KOPT-K1 (cell line): ENCODE measurements around the gene NFIB.

Experiments used
- H3K27ac ChIP-seq: fragments of 200-600 bp; sonication (generic); 2 replicates; pipeline ENCODE4 v1.5.1; 2016; ENCODE audit warnings: antibody characterized with exemption, mild to moderate bottlenecking, low read depth, low read length; ENCODE audit not compliant: poor library complexity, severe bottlenecking
- H3K36me3 ChIP-seq: fragments of 200-600 bp; sonication (generic); 2 replicates; pipeline ENCODE4 v1.5.1; 2017; ENCODE audit warnings: antibody characterized with exemption, mild to moderate bottlenecking, low read length, moderate library complexity; ENCODE audit not compliant: insufficient read depth
- H3K9me3 ChIP-seq: fragments of 200-600 bp; sonication (generic); 2 replicates; pipeline ENCODE4 v1.5.1; 2017; ENCODE audit warnings: antibody characterized with exemption, low read length, mild to moderate bottlenecking; ENCODE audit not compliant: insufficient read depth, poor library complexity, severe bottlenecking

Gene NFIB

DNA sequence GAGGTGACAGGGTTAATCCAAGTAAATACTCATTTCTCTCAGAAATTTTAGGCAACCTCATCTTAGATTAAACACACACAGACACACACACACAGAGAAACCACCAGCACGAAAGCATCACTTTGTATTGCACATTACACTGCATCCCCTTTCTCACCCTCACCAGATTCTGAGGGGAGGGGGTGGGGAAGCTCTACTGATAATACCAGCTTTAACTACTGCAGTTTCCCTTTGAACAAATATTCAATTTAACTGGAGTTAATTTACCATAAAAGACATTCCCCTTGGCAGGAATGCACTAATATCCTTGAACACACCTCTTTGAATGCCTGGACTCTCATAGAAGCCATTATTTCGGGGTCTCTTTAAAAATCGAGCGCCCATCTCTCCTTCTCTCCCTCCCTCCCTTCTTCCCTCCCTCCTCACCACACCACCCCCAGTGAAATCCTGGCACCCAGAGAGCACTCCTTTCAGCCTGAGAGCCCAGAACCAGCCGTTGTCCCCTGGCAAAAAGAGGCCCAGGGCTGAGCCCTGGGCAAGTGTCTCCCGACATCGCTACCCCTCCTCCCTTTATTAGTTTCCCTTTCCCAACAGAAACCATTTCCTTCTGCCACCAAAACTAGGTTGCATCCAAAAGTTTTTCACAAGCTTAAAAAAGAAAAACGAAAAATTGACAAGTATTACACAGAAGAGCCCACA is 2.8 kb upstream of the NFIB start:
- H3K9me3 ChIP-seq = peaks cover 6% of the 10 kb centered on the region
- H3K27ac ChIP-seq = no peak overlapping the region
- H3K36me3 ChIP-seq = no peaks in the 10 kb centered on the region

DNA sequence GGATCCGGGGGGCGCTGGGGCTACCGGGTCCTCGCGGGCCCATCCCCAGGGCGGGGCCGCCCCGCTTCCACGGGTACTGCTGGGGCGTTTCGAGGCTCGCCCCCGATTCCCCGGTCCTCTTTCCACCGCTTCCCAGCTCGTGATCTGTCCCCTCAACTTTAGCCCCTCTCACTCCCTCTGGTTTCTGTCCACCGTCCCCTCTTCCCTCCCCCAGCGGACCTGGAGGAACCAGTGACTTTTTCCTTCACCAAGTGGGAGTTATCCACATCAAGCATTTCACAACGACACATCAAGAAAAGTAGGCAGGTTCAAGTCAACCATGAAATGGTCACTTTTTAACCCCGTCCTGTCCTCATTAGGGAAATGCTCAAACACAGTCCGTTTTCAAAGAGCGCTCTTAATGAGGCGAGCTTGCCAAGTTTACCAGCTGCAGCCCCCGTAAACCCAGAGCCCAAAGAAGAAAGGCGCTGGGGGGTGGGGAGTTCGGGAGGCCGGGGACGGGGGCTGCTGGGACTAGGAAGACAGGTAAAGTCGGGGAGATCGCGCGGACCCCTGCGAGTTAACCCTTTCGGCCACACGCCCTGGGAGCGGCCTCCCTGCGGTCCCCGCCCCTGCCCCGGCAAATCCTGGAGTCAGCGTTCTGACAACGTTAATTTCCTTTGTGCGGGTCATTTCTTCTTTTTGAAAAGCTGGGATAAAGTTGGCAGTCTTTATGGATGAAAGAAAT is 2.1 kb upstream of the NFIB start:
- H3K9me3 ChIP-seq = peaks cover 6% of the 10 kb centered on the region
- H3K27ac ChIP-seq = no peak overlapping the region
- H3K36me3 ChIP-seq = no peaks in the 10 kb centered on the region

DNA sequence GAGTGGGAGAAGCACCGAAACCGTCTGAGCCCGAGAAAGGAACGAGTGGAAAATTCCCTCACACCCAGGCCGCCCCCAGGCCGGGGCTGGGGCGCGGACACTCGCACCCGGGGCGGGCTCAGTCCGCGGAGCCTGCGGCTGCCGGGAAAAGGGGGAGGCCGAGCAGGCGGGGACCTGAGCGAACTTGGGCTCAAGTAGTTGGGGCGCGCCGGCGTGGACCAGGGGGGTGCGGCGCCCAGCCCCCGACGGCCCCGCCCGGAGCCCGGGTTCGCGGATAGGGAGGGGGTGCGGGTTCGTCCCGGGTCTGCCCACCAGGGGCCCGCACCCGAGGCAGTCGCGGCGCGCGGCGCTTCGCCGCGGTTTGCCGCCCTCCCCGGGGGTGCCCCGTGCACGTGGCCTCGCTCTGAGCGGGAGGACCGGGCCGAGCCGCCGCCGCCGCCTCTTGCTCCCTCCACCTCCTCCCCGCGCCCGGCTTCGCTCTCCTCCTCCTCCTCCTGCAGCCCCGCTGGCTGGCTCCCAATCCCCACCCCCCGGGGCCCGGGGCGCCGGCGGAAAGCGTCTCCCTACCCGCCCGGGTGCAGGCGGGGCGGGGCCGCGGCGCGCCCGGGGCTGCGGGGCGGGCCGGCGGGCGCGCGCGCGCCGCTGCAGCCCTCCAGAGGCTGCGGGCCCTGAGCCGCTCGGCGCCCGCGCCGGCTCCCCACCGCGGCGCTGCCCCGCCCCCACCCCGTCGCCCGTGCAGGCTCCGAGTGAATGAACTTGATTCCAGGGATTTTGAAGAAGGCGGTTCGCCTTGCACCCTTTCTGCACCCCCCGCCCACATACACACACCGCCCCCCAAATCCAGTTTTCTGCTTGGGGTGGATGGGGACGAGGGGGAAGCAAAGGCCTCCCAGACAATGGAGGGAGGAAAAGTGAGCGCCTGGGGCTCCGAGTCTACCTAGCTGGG is 1.3 kb upstream of the NFIB start:
- H3K36me3 ChIP-seq = no peaks in the 10 kb centered on the region
- H3K9me3 ChIP-seq = peaks cover 6% of the 10 kb centered on the region
- H3K27ac ChIP-seq = no peak overlapping the region

DNA sequence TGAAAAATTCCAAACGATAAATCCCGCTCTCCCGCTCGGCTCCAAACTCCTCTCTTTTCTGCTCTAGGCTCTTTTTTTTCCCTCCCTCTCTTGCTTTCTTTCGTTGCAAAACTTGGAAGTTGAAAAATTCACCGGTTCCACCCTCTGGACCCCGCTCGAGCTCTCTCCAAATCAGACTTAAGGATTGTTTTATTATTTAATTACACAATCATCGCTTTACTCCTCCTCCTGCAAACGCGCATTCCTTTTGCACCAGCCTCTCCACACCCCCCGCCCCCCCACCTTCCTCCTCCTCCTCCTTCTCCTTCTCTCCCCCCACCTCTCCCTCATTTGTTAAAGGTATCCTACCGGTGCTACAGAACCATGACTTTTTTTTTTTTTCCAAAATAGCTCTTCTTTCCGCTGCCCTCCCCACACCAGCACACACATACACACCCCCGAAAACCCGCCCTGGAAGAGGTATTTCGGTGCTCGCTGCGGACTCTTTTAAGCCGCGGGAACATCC is 535 bp upstream of the NFIB start:
- Histone ChIP-seq H3K36me3 (no peaks in the 10 kb centered on the region), H3K27ac (no peak overlapping the region), H3K9me3 (peaks cover 6% of the 10 kb centered on the region)

DNA sequence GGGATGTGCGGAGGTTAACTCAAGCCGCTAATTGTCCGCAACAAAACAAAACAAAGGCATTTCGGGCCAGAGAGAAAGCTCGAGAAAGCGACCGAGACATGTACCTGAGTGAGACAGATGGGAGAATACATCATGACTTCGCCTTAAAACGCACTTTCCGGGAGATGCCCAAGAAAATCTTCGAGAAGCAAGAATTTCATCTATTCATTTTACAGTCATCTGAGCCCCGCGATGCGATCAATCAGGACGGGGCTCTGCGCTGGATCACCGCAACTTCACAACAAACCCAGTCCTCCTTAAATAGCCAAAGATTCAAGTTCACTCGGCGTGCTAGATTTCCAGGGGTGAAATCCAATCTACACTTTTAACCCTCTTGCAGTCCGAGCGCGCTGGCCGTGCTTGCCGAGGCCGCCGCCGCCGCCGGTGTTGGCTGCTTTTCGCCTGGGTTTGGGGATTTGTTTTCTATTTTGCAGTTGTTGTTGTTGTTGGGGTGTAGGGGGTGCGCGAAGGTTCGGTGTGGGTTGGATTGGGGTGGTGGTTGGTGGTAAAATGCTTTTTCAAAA is 482 bp downstream of the NFIB start:
- Histone ChIP-seq H3K27ac (no peak overlapping the region), H3K9me3 (peaks cover 6% of the 10 kb centered on the region), H3K36me3 (no peaks in the 10 kb centered on the region)

DNA sequence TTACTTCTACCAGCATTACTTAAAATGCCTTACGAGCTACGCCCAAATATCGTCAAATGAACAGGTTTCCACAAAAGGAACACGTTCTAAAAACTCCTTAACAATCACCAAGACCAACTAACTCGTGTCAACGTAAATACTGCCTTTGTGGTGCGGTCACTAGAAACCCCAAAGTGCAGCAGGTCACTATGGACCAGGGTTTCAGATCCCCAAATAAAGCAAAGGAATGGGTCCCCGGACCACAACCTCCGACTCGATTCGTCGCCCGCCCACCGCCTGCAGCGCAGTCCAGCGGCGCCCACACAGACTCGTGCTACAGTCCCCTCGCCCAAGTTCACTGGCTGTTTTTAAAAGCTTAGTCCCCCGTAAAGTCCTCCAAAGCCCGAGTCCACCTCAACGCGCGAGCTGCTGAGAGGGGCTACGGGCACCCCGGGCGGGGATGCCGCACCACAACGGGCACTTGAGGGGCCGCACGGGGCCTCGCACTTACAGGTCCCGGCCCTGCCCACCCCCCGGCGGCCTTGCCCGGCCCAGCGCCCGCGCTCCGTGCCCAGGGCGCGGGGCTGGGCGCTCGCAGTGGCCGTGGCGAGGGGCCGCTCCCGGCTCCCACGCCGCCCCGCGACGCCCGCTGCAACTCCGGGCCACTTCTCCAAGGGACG is 1.1 kb downstream of the NFIB start:
- no peak overlapping the region for H3K27ac ChIP-seq

DNA sequence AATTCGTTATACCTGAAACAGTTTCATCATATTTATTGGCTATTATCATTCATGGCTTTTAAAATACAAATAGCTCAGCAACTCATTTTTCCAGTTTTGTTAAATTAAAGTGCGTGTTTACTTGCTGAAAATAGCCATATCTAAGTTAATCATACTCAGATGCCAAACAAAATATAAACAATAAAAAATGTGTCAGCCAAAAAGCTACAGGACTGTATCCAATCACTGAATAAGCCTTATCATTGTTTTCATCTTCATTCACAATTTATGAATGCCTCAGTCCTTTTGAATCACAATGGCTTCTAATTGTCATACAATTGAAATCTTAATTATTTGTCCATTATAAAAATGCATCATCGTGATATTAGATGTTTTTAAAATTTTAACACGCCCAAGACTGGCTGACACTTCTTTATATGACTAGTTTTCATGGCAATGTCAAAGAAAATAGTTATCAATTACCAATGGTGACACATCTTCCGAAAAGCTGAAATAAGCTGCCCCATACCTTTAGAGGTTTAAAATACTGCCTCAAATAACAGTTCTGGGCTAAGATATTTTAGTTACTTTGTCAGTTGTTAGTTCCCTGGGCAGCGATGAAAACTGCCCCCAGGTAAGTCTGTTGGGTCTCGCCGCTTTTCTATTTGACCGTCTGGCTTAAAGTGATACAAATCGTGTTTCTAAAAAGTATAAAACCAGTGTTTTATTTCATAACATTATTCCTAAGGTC is 1.8 kb downstream of the NFIB start:
- no peak overlapping the region for H3K27ac ChIP-seq
- H3K36me3 ChIP-seq = no peaks in the 10 kb centered on the region
- H3K9me3 ChIP-seq = peaks cover 6% of the 10 kb centered on the region

More for the DNA sequence above, 1.1 kb downstream of the NFIB start:
- no peaks in the 10 kb centered on the region for H3K36me3 ChIP-seq
- H3K9me3 ChIP-seq = peaks cover 6% of the 10 kb centered on the region

DNA sequence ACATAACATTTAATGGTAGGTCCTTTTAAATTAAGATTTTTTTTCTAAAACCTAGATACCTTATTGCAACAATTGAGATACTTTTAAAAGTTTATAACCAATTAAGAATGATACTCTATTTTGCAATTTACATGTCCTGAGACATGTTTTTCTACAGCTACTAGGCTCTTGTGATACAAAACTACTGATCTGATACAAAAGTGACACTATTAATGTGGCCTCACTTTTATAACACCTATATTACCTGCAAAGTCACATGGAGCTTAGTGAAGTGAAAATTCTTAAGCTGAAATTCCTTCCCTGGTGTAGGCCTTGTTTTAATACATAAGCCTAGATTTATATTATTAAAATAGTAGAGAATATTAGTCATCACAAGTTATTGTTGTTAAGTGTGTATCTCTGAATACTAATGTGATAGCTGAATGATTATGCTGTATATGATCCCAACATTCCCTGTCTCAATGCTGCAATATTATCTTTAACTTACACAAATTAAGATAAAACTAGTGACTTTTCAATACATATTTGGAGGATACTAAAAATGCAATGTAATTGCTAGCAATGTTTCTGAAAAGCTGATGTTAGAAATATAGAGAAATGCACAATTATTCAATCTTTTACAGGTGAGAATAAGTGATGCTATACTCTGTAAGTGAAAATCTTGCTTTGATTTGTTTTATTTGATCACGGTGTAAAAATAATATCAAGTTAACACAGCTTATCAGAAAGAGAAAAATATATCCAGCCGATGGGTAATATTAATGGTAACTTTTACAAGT is 2.6 kb downstream of the NFIB start:
- Histone ChIP-seq H3K9me3 (peaks cover 6% of the 10 kb centered on the region), H3K27ac (no peak overlapping the region), H3K36me3 (no peaks in the 10 kb centered on the region)

DNA sequence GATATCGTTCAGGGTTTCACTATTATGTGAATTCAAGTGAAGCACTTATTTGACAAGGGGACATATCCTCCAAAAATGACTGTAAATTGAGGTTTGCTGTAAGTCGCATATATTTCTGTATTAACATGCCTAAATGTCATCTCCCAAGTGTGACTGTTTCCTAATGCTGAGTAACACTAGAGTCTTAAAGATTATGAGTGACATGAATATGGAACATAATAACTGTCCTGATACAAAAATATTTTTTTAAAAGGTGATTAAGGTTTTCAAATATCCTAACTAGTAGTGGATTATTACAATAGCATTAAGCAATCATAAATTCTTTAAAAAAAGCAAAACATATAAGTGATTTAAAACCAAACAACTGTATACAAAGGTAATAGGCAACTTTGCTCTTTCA is 3.6 kb downstream of the NFIB start:
- Histone ChIP-seq H3K9me3 (peaks cover 6% of the 10 kb centered on the region), H3K27ac (no peak overlapping the region), H3K36me3 (no peaks in the 10 kb centered on the region)

DNA sequence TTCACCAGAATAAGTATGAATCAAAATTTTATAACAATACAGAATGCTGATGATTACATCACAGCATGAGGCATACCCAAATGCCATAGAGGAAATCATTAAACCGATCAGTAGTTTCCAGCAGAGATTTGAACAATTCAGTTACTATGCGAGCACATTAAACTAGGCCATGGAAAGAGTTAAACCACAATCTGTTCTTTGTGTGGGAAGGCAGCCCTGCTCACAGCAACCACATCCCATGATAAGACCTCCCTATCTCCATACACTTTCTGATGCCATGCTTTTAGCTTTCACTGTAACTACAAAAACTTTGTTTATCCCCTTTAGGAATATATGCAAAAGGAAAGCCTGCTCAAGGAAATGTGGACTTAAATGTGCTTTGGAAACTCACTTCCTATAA is 4.5 kb downstream of the NFIB start:
- Histone ChIP-seq H3K9me3 (no peaks in the 10 kb centered on the region), H3K36me3 (no peaks in the 10 kb centered on the region), H3K27ac (no peak overlapping the region)

DNA sequence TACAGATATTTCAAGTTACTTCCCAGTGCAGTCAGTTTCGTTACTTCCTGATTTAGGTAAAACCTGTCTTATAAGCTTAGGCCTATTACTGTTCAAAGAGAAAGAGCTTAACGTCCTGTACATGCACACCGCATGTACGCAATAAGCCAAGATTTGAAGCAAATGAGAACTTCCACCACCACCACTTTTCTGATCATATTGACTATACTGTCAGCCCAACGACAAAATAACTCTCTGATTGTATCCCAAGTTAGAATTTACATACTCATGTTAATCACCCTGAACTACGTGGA is 5.1 kb downstream of the NFIB start:
- H3K36me3 ChIP-seq = no peaks in the 10 kb centered on the region
- no peak overlapping the region for H3K27ac ChIP-seq
- no peaks in the 10 kb centered on the region for H3K9me3 ChIP-seq

DNA sequence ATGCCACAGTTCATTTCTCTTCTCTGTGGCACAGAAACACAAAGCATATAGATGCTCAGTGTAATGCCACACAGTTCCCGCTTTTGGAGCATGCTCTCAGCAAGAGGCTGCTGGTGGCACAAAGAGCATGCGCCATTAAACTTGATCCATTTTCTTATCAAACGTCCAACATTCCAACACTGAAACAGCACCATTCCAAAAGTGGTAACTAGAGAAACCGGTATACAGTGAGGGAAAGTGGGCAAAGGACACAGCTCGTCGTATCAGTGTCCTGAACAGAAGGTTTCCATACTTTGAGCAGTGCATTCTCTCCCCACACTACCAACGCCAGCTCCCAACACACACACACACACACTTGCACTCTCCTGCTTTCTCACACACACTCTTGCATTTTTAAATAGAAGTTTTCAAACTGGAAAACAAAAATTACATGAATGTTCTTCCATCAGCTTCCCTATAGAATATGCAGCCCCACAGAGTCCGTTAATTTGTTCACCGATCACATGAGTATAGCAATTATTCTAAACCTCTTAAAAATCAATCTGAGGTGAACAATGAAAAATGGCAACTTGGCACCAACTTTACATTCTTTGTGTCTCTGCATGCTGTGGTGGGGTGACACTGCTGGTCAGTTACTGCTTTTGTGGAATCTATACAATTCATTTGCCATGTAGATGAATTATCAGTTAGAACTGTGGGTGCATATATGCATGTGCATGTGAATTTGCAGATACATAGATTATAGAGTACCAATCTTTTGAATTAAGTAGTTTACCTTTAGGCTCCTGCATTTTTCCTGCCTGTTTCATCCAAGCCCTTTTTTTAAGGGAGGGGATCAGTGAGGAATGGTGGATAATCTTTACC is 5.7 kb downstream of the NFIB start:
- Histone ChIP-seq H3K9me3 (no peaks in the 10 kb centered on the region), H3K27ac (no peak overlapping the region), H3K36me3 (no peaks in the 10 kb centered on the region)
